Measurements from ENCODE around the gene C3orf20.

DNA sequence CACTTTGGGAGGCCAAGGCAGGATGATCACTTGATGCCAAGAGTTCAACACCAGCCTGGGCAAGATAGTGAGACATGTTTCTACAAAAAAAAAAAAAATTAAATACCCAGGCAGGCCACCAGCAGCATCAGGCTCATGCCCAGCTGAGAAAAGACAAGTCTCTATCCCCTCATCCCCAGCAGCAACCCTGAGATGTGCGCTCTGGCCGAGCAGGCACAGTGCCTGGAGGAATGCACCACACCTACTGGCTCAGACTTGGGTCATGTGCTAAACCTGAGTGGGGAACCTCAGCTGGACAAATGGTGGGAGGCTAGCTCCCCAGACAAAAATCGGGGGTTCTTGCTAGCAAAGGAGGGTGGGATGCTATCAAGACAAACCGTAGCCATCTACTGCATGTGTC lies 33.6 kb upstream of the C3orf20 start:
- TF ChIP-seq CTCF (IDR thresholded peaks at IDR 0.05; ENCODE audit: low read depth, low read length) (no peak), POLR2A (IDR thresholded peaks at IDR 0.05; ENCODE audit: extremely low read depth, insufficient read length) (no peak)
